ENCODE results near the gene TENT5C.

The TENT5C gene

DNA sequence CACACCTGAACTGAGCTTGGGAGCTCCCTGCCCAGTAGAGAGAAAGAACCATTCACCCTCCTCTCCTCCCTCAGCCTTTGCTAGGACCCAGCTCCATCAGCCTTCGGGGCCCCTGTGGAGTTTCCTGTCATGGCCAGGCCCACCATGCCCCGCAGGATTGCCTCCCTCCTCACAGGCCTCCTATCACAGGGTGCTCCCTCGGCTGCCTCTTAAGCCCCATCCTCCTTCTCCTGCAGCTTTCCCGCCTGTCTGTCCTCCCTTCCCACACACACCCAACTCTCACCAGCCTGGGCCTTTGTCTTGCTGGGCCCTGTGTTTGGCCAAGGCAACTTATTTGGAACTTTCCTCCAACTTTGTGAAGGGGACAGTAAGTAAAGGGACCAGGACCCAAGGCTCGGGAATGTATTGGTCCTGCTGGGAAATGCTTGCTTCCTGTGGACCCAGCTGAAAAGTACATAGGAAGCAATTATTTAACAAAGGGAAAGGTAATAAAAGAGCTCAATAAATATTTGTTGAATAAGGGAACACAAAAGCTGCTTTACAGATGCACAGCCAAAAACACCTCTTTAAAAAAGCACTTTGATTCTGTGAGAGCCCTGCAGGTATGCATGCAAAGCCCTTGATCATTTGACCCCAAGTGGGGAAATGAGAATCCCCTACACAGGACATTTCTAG lies 31.6 kb upstream of the TENT5C start:
- DNase-seq: no peak

DNA sequence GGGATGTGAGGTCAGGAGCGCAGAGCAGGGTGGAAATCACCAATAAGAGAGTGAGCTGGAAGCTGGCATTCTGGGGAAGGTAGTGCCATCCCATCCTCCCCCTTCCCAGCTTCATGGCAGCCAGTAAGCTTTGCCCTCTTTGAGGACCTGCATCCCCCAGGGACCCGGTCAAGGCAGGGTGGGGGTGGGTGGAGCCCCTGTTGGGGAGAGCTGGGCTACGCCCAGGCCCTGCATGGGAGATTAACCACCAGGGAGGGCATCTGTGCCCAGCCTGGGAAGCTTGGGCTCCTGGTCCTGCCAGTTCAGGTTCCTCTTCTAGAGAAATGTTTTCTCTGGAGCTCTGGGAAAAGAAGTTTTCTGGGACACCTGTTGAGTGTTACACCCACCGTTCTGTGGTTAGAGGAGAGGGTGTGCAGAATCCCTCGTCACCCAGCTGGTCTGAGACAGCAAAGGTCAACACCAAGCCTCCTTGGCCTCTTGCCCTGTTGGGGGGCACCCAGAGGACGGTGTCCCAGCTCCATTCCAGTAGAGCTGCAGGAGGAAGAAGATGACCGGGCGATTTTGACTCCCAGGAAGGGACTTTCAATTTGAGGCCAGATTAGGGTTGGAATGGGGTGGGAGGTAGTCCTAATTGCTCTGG lies 30.1 kb upstream of the TENT5C start:
- DNase-seq: no peak

DNA sequence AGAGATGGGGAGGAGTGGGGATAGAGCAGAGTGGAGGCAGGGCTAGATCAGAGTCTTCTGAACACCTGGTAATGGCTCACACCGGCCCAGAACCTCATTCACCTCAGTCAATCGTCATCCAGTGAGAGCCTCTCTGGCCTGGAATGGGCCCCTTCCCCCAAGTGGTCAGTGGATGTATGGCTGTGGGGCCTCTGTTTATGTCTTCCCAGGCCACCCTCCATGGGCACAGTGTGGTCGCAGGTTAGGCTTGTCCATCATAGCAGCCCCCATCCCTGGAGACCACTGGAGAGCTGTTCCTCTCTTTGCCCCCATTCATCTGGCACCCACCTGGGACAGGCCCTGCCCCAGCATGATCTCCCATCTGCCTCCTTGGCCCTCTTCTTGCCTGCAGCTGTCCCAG lies 29.6 kb upstream of the TENT5C start:
- DNase-seq: no peak

DNA sequence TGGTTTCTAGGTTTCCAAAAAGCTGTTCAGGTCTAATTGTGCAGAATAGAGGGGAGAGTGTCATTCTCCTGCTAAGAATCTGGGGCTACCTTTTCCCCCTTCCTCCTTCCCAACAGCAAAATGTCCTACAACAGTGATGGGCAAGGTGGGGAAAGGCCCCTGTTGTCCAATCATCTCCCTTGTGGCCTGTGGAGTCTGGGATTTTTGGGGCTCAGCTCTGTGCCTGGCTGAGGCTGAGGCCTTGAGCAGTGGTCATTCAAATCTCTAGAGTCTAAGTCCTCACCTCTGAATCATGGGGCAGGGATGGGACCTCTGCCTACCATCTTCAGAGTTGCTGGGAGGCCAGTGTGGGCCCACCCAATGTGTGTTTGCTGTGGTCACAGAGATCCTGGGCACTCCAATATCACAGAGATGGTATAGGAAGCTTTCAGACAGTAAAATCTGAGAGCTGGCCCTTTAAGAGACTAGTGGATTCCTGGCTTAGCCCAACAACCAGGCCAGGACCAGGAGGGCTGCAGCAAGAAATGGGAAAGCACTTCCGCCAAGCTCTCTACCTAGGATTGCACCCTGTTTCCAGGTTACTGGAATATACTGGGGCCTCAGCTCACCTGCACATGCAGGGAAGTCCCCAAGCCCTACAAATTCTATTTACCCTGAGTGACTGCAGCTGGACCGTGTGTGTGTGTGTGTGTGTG lies 28.5 kb upstream of the TENT5C start:
- DNase-seq: no peak

DNA sequence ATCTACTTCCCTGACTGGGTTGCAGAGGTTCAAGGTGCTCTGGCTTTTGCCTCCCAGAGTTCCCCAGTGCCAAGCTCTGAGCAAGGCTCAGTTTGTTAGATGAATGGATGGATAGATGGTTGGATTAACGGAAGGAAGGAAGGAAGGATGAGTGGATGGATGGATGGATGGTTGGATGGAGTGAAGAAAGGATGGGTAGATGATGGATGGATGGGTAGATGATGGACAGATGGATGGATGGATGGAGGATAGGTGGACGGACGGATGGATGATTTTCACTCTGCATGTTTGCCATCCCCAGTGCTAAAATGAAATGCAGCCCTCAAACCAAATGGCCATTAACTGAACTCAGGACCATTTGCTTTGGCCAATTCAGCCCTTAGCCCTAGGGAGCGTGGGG lies 27.4 kb upstream of the TENT5C start:
- DNase-seq: no peak

DNA sequence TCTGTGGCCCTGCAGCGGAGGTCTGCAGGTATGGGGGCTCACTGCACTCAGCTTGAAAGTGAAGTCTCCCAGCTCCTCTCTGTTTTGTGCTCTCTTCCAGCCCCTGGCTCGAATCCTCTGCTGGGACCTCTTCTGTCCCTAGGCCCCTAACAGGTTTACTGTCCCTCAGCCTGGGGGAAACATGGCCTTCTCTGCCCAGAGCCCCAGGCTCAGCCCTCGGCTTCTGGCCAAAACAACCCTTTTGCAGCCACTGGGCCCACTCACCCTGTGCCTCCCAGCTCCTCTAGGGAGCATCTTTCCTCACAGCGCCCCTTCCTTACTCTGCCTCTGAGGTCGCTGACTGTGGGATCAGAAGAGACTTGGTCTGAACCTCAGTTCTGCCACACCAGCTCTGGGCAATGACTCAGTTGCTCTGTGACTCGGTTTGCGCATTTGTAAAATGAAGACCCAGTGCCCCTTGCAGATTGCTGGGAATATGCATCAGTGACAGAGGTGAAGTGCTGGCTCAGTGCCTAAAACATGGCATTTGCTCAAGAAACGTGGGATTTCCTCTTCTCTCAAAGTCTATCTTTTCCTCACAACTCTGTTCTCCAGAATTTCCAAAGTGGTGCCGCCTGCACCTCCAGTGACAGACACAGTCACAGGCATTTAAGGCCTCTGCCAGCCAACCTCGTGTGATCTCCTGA lies 26.5 kb upstream of the TENT5C start:
- no peak for DNase-seq

DNA sequence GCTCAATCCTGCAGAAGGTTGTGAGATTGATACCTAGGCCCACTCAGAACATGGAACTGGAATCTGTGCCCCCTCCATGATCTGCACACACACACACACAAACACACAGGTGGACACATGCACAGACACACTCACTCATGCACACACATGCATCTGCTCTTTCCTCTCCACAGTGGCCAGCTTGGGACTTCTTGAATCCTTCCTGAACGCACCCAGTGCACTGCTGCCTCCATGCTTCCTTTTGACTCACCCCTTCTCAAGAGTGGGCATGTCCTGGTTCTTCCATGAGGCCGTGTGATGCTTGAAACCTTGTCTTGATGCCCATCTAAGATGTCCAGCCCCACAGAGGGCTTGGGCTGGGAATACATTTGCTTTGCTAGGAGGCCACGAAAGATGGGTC lies 25.4 kb upstream of the TENT5C start:
- DNase-seq: no peak

DNA sequence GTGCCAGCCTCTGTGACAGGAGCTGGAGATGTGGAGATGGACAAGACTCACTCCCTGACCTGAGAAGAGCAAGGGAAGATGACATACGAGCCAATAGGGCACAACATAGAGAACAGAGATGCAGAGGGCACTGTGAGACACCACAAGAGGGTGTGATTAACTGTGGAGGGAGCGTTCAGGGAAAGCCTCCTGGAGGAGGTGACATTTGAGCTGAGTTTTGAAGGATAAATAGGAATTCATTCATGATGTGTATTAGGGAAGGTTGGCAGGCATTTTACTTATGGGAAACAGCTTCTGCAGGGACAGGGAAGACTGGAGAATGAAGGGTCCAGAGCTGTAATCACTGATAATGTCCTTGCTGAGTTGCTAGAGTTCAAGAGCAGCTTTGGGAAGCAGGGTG lies 25.0 kb upstream of the TENT5C start:
- no peak for DNase-seq

DNA sequence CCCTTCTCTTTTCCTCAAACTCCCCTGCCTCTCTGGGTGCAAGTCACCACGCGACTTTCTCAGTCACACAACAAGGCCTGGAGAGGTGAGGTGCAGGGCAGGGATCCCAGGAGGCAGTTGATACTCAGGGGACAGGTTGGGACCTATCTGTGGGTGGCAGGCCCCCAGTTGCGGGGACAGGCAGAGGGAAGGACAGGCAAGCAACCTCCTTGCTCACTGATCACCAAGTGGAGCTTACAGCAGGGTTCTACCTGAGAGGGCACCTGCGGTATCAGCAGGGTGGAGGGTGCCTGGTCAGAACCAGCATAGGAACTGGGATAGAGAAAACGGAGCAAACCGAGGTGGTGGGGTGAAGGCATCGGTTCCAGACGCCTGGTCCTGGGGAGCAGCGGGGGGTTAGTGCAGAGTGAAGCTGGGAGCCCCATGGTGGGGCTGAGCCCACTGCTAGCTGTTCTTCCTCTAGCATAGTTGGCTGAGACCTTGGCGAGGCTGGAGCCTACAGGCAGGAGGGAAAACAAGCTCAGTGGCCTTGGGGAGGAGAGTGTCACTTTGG lies 24.4 kb upstream of the TENT5C start:
- no peak for DNase-seq

DNA sequence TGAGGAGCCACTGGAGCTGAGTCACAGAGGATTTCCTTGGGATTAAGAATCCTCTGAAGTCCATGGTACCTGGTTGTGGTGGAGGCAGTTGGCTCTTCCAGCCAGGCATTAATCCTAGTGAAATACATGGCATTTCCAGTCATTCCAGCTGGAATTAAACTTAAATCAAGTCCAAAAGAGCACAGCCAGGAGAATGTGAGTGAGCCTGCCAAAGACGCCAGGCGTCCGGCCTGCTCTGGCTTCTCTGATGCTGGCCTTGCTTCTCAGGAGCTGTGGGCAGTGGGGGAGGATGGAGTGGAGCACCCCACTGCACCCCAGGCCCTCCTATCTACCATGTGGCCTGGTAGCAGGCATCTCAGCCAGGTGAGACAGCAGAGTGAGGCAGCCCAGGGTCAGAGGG lies 23.4 kb upstream of the TENT5C start:
- DNase-seq: no peak

DNA sequence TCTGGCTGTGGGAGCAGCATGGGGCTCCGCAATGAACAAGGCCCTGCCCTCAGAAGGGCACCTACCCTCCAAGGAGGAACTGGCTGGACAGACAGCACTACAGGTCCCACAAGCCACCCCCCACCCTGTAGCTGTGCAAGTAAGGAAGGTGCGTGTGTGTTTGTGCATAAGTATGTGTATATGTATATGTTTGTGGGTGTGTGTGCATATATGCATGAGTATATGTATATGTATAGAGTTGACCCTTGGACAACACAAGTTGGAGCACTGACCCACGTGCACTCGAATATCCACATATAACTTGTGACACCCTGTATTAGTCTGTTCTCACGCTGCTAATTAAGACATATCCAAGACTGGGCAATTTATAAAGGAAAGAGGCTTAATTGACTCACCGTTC lies 22.6 kb upstream of the TENT5C start:
- DNase-seq: no peak

DNA sequence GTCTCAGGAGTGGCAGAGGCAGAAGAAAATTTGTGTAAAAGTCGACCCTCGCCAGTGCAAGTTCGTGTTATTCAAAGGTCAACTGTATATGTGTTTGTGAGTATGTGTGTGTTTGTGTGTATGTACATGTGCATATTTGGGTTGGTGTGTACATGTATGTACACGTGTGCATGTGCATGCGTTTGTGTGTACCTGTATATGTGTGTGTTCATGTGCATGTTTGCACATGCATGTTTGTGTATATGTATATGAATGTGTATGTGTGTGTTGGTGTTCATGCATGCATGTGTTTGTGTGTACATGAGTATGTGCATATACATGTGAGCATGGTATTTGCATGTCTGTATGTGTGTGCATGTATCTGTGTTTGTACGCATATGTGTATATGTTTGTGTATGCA lies 21.7 kb upstream of the TENT5C start:
- DNase-seq: no peak

DNA sequence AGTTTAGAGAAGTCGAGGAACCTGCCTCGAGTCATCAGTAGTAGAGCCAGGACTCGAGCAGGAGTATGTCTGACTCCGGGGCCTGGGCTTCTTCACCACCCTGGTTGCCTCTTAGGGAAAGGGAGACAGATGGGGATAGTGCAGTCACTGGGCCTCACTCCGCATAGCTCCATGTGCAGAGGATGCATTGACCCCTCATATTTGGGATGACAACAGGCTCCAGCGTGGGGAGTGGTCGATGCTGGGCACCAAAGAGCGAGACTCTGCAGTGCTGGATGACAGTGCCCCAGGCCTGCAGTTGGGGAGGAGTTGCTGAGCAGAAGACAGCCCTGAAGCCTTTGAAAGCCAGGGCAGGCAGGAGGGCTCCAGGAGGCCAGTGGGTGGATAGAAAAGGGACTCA lies 20.8 kb upstream of the TENT5C start:
- DNase-seq: no peak

DNA sequence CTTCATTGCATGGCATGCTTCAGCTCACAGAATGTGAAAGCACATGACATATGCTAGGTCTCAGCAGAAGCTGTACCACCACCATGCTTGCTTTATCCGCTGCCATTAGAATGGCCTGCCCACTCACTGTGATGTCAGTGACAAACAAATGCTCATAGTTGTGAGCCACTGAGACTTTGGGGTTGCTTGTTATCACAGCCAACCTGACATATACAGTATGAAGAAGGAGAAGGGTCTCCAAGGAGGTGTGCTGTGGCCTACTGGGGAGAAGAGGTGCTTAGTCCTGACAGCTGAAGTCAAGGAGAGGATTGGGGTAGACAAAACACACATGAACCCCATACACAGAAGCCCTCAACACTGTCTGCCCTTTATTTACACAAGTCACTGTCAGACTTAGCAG lies 19.5 kb upstream of the TENT5C start:
- no peak for DNase-seq

DNA sequence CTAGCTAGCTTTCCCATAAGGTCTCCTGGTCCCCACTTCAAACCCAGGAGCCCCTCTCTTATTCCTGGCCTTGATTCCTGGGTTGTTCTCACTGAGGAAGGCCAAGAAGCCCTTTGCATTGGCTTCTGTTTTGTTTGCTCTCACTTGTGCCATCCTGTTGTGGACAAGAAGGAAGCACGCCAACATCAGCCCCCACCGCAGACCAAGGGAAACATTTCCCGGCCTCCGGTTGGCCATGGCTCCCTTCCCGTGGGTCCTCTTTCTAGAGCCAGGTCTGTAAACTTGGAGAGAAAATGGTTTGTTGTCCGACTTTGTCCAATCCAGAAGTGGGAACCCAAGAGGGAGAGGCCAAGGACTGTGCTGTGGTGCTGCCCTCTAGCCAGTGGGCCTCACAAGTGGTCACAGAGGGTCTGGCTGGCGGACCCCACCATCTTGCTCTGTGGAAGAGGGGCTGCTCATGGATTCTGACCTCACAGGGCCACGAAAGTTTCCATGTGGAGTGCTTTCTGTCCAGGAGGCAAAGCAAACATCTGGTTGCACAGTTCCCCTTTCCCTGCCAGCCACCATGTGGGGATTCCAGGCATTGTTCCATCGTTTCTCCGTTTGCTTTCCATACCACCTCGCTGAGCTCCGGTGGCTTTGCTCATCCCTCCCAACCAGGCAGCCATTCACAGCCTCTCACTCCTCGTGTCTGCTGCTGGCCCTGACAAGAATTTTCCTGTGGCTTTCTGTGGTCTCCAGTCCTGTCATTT lies 18.9 kb upstream of the TENT5C start:
- DNase-seq: no peak

DNA sequence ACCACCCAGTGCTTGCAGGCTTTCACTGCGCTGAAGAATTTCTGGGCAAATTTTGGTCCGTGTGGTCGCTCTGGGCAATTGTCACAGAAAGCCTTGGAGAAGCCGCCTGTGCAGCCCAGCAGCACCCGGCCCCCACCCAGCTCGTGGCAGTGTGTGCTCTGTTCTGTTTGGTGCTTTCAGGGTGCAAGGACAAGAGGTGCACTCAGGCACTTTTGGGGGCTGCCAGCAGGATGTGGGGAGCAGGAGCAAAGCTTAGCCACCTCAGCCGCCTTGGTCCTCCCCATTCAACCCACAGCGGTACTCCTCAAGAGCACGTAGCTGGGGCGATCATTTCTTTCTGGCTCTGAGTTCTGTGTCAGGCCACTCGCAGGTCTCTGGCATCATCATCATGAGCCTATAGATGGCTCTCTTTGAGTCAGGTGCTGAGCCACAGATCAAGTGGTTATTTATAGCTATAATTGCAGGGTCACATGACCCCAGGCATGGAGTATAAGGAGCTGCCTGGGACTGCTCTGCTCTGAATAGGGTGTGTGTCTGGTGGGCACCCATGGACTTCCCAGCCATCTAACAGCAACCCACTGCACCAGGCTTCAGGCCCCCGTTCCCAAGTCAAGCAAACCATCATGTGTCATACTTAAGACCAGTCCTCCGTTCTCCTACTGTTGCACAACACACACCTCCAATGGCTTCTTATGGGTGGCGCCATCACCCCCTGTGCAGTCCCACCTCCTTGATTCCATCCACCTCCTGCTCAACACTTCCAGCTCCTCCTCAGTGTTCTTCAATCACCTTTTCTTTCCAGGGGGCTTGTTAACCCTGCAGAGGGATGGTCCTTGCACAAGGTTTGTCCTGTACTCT lies 18.1 kb upstream of the TENT5C start:
- DNase-seq: no peak

DNA sequence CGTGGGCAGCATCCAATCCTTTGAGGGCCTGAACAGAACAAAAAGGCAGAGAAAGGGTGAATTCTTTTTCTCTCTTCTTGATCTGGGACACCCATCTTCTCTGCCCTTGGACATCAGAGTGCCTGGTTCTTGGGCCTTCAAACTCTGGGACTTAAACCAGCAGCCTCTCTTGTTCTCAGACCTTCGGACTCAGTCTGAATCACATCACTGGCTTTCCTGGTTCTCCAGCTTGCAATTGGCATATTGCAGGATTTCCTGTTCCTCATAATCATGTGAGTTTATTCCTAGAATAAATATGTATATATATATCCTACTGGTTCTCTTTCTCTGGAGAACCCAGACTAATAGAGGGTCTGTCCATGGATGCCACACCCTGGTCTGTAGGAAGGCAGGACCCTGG lies 16.3 kb upstream of the TENT5C start:
- no peak for DNase-seq

DNA sequence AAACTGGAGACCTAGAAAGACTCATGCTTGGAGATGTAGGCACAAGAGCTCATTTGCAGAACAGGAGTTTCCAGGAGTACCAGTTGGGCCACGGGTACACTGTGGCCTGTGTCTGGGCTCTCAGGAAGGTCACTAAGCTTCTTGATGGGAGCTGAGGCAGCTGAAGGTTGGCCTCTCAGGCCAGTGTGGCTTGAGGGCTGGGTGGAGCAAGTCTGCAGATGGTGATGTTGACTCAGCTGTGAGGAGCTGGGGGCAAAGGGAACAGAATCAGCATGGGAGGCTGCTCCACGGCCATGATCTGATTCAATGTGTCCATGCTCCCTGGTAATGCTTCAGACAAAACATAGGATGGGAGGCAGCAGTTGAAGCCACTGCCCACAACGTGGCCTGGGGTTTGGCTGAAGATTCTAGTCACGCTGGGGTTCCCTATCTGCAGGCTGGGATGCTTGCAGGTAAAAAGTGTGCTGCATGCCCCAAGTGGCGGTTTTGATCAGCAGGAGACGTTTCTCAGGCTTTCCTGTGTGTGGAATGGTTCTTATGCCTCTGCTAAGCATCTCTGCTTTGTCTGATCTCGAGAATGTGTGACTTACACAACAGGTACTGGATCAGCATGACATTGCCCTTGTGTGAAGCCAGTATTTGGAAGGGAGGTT lies 15.4 kb upstream of the TENT5C start:
- DNase-seq: no peak

DNA sequence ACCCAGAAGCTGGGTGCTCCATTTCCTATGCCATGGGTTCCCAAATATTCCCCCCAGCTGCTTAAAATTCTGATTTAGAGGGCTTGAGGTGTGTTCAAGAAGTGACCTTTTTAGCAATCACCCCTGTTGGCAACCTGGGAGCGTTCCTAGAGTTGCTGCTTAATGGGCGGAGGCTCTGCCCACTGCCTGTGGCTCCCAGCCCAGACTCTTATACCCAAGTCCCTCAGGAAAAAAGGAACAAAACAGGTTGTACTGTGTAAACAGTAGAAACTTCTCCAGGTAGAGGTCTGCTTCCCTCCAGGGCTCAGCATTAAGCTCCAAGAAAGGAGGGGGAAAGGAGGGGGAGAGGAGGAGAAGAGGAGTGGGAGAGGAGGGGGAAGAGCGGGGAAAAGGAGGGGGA lies 14.6 kb upstream of the TENT5C start:
- DNase-seq: no peak

DNA sequence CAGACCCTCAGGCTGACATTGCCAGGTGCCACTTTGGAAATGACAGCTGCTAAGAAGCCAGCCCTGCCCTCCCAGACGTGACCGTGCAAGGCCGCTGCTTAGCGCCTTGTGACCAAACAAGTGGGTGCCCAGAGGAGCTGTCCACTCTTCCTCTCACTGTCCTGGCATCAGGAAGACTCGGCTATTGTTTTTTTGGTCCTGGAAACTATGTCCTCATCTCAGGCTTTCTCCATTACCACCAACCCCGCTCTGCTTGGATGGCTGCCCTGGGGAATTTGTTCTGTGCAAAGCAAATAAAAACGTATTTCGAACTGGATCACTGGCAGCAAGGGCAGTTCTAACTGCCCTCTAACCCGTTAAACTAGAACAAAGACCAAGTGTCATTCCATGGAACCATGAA lies 13.7 kb upstream of the TENT5C start:
- DNase-seq: no peak

DNA sequence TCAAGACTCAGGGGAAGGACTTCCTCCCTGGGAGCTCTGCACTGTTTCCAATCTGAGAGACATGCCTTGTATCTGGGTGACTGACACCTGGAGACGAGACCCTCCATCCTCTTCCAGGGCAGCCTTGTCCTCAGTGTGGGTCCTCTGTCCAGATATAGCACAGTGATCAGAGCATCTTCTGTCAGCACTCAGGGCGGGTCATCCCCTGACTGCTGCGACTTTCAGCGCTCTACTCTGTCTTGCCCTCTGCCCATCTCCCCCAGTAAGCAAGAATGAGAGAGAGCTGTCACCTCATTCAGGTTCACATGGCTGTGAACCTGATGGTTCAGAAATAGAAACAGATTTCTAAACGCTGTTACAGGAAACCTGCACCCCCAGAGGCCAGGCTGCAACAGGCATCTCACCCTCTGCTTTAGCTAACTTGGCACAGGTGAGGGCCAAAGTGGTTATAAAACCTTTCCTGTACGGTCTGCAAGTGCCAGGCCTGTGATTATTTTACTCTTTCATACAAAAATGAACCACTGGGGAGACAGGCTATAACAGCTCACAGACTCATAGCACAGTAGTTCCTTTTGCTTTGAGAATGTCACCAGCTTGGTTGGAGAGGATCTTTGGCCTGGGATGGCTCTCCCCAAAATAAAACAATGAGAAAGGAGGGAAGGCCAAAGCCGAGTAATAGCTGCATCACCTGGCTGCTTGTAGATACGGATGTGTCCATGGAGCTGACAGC lies 11.4 kb upstream of the TENT5C start:
- no peak for DNase-seq
